ENCODE measurements around the gene AATK. TPM values are rescaled to one million over a fixed set of nuclear protein-coding genes. Genes with fewer than 3 reads are reported as not detected.

Gene AATK
- total RNA-seq (2012; rRNA removed), result under 0.01 TPM in 1 of 2 replicates, not detected in the other
- polyA plus RNA-seq (2012; rRNA removed), result 0.21 and 0.26 TPM in 2 replicates
- polyA plus RNA-seq (2012; cell fraction: cytosol; rRNA removed), result 0.05 and 0.24 TPM in 2 replicates
- polyA plus RNA-seq (2012; cell fraction: nucleus; rRNA removed; ENCODE audit: low replicate concordance), result 0.38 and 0.65 TPM in 2 replicates
- percentile 15 among the genes with signal in this experiment for Bru-seq, nascent RNA
- percentile 19 among the genes with signal in this experiment for BruChase-seq, experiment 1, labeled RNA remaining after a 6-hour chase
- percentile 16 among the genes with signal in this experiment for BruChase-seq, experiment 2, labeled RNA remaining after a 2-hour chase
- long read RNA-seq, result 0 reads

- in situ Hi-C loops (cut with MboI; ENCODE audit: low sequenced_read_pairs), result no loop called here
- Histone ChIP-seq H2BK5ac (ENCODE audit: low read depth, low read length, poor library complexity, severe bottlenecking) (no peak within 1 kb of the TSS), H3K36me3 (ENCODE audit: control insufficient read depth, insufficient read depth, low read length) (no peaks in the 10 kb centered on the region), H3K4me1 (ENCODE audit: control insufficient read depth, insufficient read depth, low read length) (no peaks in the 10 kb centered on the region), H4K20me1 (ENCODE audit: insufficient read depth, low read length) (0 out of 2 replicates have a peak, but pooled peaks cover 3% of the 10 kb centered on the region), H2AFZ (replicated peaks; ENCODE audit: low read length, poor library complexity) (peak within 1 kb of the TSS; percentile 65), H3K4me2 (ENCODE audit: low read depth, low read length) (no peak within 1 kb of the TSS), H3K9ac (ENCODE audit: low read depth, low read length) (no peak within 1 kb of the TSS), H3K23ac (ENCODE audit: low read depth, low read length) (no peak within 1 kb of the TSS), H2BK15ac (ENCODE audit: low read depth, low read length) (no peak within 1 kb of the TSS), H3K14ac (replicated peaks; ENCODE audit: low read depth, low read length) (no peak within 1 kb of the TSS), H4K8ac (ENCODE audit: low read depth in 2 of 2, low read length in 2 of 2) (no peak within 1 kb of the TSS), H4K91ac (ENCODE audit: insufficient read depth, low read depth, low read length) (no peak within 1 kb of the TSS), H2BK120ac (ENCODE audit: low read depth, low read length) (no peak within 1 kb of the TSS), H2BK20ac (ENCODE audit: low read depth, low read length) (no peak within 1 kb of the TSS), H3K9me3 (ENCODE audit: control insufficient read depth, insufficient read depth, low read length) (no peaks in the 10 kb centered on the region), H3K9me1 (ENCODE audit: insufficient read depth, low read length) (no peaks in the 10 kb centered on the region), H2AK5ac (ENCODE audit: low read depth, low read length) (no peak within 1 kb of the TSS), H2AK9ac (replicated peaks; ENCODE audit: low read depth, low read length, poor library complexity) (no peak within 1 kb of the TSS), H3K56ac (ENCODE audit: extremely low read depth, insufficient read depth, low read length) (no peak within 1 kb of the TSS), H4K5ac (ENCODE audit: low read depth, low read length) (no peak within 1 kb of the TSS), H3K4ac (ENCODE audit: low read depth, low read length) (no peak within 1 kb of the TSS), H3K18ac (ENCODE audit: low read depth, low read length) (no peak within 1 kb of the TSS), H3K4me3 (ENCODE audit: insufficient read depth, low read depth, low read length) (no peak within 1 kb of the TSS; the same call in 1 of the 2 replicates), H3K27ac (ENCODE audit: insufficient read depth, low read length) (no peak within 1 kb of the TSS), H3K27me3 (ENCODE audit: control insufficient read depth, insufficient read depth, low read length) (peaks cover 54% of the 10 kb centered on the region), H3K79me1 (ENCODE audit: low read depth in 1 of 2, low read length in 2 of 2) (no peaks in the 10 kb centered on the region)
- DNase-seq (no peak), ATAC-seq (ENCODE audit: low read depth) (peak; percentile 25; the same call in 1 of the 2 replicates)
- TF ChIP-seq POLR2A (IDR thresholded peaks at IDR 0.05; ENCODE audit: low read depth, low read length), result no peak
- no peak for TF ChIP-seq MXI1 (IDR thresholded peaks at IDR 0.05; ENCODE audit: borderline replicate concordance, low read depth, low read length)
- no peak for TF ChIP-seq CTCF (conservative IDR thresholded peaks at IDR 0.05; ENCODE audit: low read depth, low read length)
- TF ChIP-seq MAZ (IDR thresholded peaks at IDR 0.05; ENCODE audit: borderline replicate concordance, low read depth, low read length), result no peak
- TF ChIP-seq ELK1 (IDR thresholded peaks at IDR 0.05; ENCODE audit: borderline replicate concordance, low read depth, low read length), result no peak
- TF ChIP-seq BHLHE40 (IDR thresholded peaks at IDR 0.05; ENCODE audit: low read depth, low read length), result no peak
- no peak for TF ChIP-seq USF2 (IDR thresholded peaks at IDR 0.05; ENCODE audit: low read depth, low read length)
- no peak for TF ChIP-seq RFX5 (IDR thresholded peaks at IDR 0.05; ENCODE audit: low read depth, low read length)
- no peak for TF ChIP-seq NFE2L2 (IDR thresholded peaks at IDR 0.05; ENCODE audit: low read depth, low read length)
- TF ChIP-seq RCOR1 (IDR thresholded peaks at IDR 0.05; ENCODE audit: insufficient replicate concordance, low read length), result no peak
- no peak for TF ChIP-seq FOS (IDR thresholded peaks at IDR 0.05; ENCODE audit: low read depth, low read length)
- no peak for TF ChIP-seq MAFK (IDR thresholded peaks at IDR 0.05; ENCODE audit: low read depth, low read length)
- no peak for TF ChIP-seq CHD1 (IDR thresholded peaks at IDR 0.05; ENCODE audit: low read depth, low read length)
- no peak for TF ChIP-seq CEBPB (IDR thresholded peaks at IDR 0.05; ENCODE audit: low read depth, low read length)
- BruUV-seq (replicated peaks), result no TSS peak
- intact Hi-C loops (cut with micrococcal nuclease), result no loop called here
- WGBS, 2 experiments (ENCODE audit: extremely low coverage in 2 of 2, insufficient read length in 1 of 2), result 4% methylated on average over 10 of the region's 62 CpGs; no CpG with 5 or more reads in 1 of the 2 experiments
- dilution Hi-C loops (cut with HindIII; ENCODE audit: low sequenced_read_pairs, unreplicated experiment), result no loop called here
- ChIA-PET POLR2A (ENCODE audit: unreplicated experiment) (no interaction called here), CTCF (no interaction called here)
Measured at GRCh38 chr17:81166033-81166492, at the start of gene AATK. Gene AATK, minus strand, starts transcription at chr17:81166221. Its CDS starts 229 bp downstream, at chr17:81165992.

Measured in IMR-90 (cell line).